ENCODE data around the gene PRPF18.

Gene PRPF18

GRCh38 chr10:13659887-13660550, 73.3 kb downstream of the PRPF18 start:
- DNase-seq (ENCODE audit: extremely low spot score), result peak; percentile 71
- POLR2A ChIA-PET, result no interaction called here

GRCh38 chr10:13660551-13660920, 73.8 kb downstream of the PRPF18 start:
- no peak for DNase-seq (ENCODE audit: extremely low spot score)
- TF ChIP-seq HDGF (IDR thresholded peaks at IDR 0.05; ENCODE audit: borderline replicate concordance), result no peak
- TF ChIP-seq LEF1 (IDR thresholded peaks at IDR 0.05; ENCODE audit: borderline replicate concordance), result no peak
- no peak for TF ChIP-seq FOXA1 (IDR thresholded peaks at IDR 0.05)
- no peak for TF ChIP-seq BHLHE40 (IDR thresholded peaks at IDR 0.05; ENCODE audit: borderline replicate concordance)
- no peak for TF ChIP-seq SUZ12 (IDR thresholded peaks at IDR 0.05)
- no peak for TF ChIP-seq TARDBP (IDR thresholded peaks at IDR 0.05)
- no peak for TF ChIP-seq FOXM1 (IDR thresholded peaks at IDR 0.05; ENCODE audit: borderline replicate concordance)
- TF ChIP-seq NFRKB (IDR thresholded peaks at IDR 0.05), result no peak
- no peak for TF ChIP-seq SP1 (IDR thresholded peaks at IDR 0.05)
- no peak for TF ChIP-seq L3MBTL2 (conservative IDR thresholded peaks at IDR 0.05)
- TF ChIP-seq ARNT (IDR thresholded peaks at IDR 0.05), result no peak
- no peak for TF ChIP-seq ZNF384 (IDR thresholded peaks at IDR 0.05)
- no peak for TF ChIP-seq ELF4 (IDR thresholded peaks at IDR 0.05)
- TF ChIP-seq FOXK2 (IDR thresholded peaks at IDR 0.05), result no peak
- TF ChIP-seq CTBP1 (IDR thresholded peaks at IDR 0.05; ENCODE audit: borderline replicate concordance), result no peak
- TF ChIP-seq PKNOX1 (IDR thresholded peaks at IDR 0.05), result no peak
- ChIA-PET POLR2A (no interaction called here), CTCF (interaction anchor here (1.4 kb wide), 1 partner anchor 109 kb away, joined by 4 read pairs; no protein-coding TSS in a partner anchor)

More at GRCh38 chr10:13659887-13660550, 73.3 kb downstream of the PRPF18 start:
- CTCF ChIA-PET, result interaction anchor here (0.6 to 1.4 kb wide), 7 partner anchors 12 to 279 kb away, joined by 3 to 7 read pairs (median 3); no protein-coding TSS in a partner anchor
- TF ChIP-seq FOXA1 (IDR thresholded peaks at IDR 0.05) (no peak), PKNOX1 (IDR thresholded peaks at IDR 0.05) (no peak), NFRKB (IDR thresholded peaks at IDR 0.05) (no peak), FOXK2 (IDR thresholded peaks at IDR 0.05) (no peak), ELF4 (IDR thresholded peaks at IDR 0.05) (no peak), CTBP1 (IDR thresholded peaks at IDR 0.05; ENCODE audit: borderline replicate concordance) (no peak), LEF1 (IDR thresholded peaks at IDR 0.05; ENCODE audit: borderline replicate concordance) (no peak), FOXM1 (IDR thresholded peaks at IDR 0.05; ENCODE audit: borderline replicate concordance) (no peak), ARNT (IDR thresholded peaks at IDR 0.05) (no peak), TARDBP (IDR thresholded peaks at IDR 0.05) (no peak), BHLHE40 (IDR thresholded peaks at IDR 0.05; ENCODE audit: borderline replicate concordance) (no peak), L3MBTL2 (conservative IDR thresholded peaks at IDR 0.05) (no peak), HDGF (IDR thresholded peaks at IDR 0.05; ENCODE audit: borderline replicate concordance) (no peak), ZNF384 (IDR thresholded peaks at IDR 0.05) (no peak), SUZ12 (IDR thresholded peaks at IDR 0.05) (no peak), SP1 (IDR thresholded peaks at IDR 0.05) (no peak)

DNA sequence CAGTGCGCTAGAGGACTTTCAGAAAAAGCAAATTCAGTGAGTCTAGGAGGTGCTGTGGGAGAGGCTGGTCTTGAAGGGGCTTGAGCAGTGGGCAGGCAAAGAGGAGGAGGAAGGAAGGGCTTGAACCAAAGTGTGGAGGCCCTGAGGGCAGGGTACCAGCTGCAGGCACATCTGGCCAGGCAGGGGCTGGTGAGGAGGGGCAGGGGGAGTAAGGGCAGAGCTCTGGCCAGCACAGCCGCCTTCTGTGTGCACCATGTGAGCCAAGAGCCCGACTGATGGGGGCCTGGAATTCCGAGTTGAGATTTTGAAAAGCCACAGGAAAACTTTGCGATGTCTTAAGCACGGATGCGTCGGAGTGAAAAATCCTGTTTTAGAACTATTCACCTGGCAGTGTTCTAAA, 74.5 kb downstream of the PRPF18 start:
- POLR2A ChIA-PET, result no interaction called here
- CTCF ChIA-PET, result no interaction called here
- no peak for DNase-seq (ENCODE audit: extremely low spot score)
- no peak for TF ChIP-seq CTBP1 (IDR thresholded peaks at IDR 0.05; ENCODE audit: borderline replicate concordance)
- no peak for TF ChIP-seq NFRKB (IDR thresholded peaks at IDR 0.05)
- TF ChIP-seq SP1 (IDR thresholded peaks at IDR 0.05), result no peak
- no peak for TF ChIP-seq ELF4 (IDR thresholded peaks at IDR 0.05)
- no peak for TF ChIP-seq FOXA1 (IDR thresholded peaks at IDR 0.05)
- TF ChIP-seq BHLHE40 (IDR thresholded peaks at IDR 0.05; ENCODE audit: borderline replicate concordance), result no peak
- TF ChIP-seq TARDBP (IDR thresholded peaks at IDR 0.05), result no peak

GRCh38 chr10:13665516-13666262, 78.9 kb downstream of the PRPF18 start:
- ChIA-PET CTCF (no interaction called here), POLR2A (no interaction called here)
- TF ChIP-seq SP1 (IDR thresholded peaks at IDR 0.05), result no peak
- no peak for TF ChIP-seq NFRKB (IDR thresholded peaks at IDR 0.05)
- no peak for TF ChIP-seq CTBP1 (IDR thresholded peaks at IDR 0.05; ENCODE audit: borderline replicate concordance)
- no peak for TF ChIP-seq FOXK2 (IDR thresholded peaks at IDR 0.05)
- TF ChIP-seq TARDBP (IDR thresholded peaks at IDR 0.05), result no peak
- no peak for TF ChIP-seq ZNF384 (IDR thresholded peaks at IDR 0.05)
- no peak for TF ChIP-seq BHLHE40 (IDR thresholded peaks at IDR 0.05; ENCODE audit: borderline replicate concordance)
- no peak for TF ChIP-seq SUZ12 (IDR thresholded peaks at IDR 0.05)
- no peak for TF ChIP-seq FOXM1 (IDR thresholded peaks at IDR 0.05; ENCODE audit: borderline replicate concordance)
- DNase-seq (ENCODE audit: extremely low spot score), result no peak

DNA sequence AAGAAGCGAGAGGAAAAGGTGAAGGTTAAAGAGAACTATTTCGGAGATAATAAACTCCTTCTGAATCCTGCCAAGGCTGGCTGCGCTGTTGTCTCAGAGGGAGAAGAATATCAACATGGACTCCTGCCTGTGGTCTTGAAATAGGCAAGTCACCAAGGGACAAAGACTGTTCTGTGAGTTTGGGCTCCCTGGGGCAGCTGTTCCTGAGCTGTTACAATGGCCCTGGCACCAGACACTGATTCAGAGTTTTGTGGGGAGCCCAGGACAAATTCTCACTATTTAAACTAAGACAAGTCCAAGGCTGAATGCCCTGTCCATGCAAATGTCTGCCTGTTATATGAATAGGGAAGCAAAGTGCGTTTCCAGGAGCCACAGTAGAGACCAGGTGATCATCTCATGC, 81.4 kb downstream of the PRPF18 start:
- TF ChIP-seq HDGF (IDR thresholded peaks at IDR 0.05; ENCODE audit: borderline replicate concordance) (no peak), LEF1 (IDR thresholded peaks at IDR 0.05; ENCODE audit: borderline replicate concordance) (no peak)
- ChIA-PET POLR2A (no interaction called here), CTCF (no interaction called here)
- no peak for DNase-seq (ENCODE audit: extremely low spot score)

DNA sequence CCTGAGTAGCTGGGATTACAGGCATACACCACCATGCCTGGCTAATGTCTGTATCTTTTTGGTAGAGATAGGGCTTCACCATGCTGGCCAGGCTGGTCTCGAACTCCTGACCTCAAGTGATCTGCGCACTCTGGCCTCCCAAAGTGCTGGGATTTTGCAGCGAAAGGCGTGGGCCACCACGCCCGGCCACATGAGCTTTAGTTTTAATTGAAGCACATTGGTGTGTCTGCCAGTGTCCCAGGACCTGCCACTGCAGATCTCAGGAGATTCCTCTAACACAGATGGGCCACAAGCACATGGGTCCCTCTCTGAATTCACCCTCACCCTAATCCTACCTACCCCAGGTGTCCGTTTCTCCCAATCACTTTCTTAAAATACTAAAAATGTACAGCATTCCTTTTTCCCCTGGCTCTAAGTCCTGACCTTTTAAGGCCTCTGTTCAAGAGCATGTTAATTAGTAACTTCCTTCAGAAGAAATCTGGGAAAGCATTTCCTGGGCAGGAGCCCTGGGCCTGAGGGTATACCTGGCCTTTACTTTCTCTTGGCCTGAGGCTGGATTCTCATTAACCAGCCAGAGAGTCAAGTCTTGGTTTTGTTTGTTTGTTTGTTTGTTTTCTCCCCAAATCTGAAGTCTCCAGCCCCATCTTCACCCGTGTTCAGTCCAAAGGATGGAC, 82.6 kb downstream of the PRPF18 start:
- CTCF ChIA-PET, result interaction anchor here (0.7 kb wide), 1 partner anchor 12 kb away, joined by 4 read pairs; no protein-coding TSS in a partner anchor
- no peak for TF ChIP-seq ZNF384 (IDR thresholded peaks at IDR 0.05)
- no peak for TF ChIP-seq HDGF (IDR thresholded peaks at IDR 0.05; ENCODE audit: borderline replicate concordance)
- no peak for TF ChIP-seq FOXA1 (IDR thresholded peaks at IDR 0.05)
- TF ChIP-seq CTBP1 (IDR thresholded peaks at IDR 0.05; ENCODE audit: borderline replicate concordance), result no peak
- no peak for TF ChIP-seq TARDBP (IDR thresholded peaks at IDR 0.05)
- no peak for TF ChIP-seq ELF4 (IDR thresholded peaks at IDR 0.05)
- TF ChIP-seq ARNT (IDR thresholded peaks at IDR 0.05), result no peak
- TF ChIP-seq BHLHE40 (IDR thresholded peaks at IDR 0.05; ENCODE audit: borderline replicate concordance), result no peak
- no peak for TF ChIP-seq SUZ12 (IDR thresholded peaks at IDR 0.05)
- TF ChIP-seq NFRKB (IDR thresholded peaks at IDR 0.05), result no peak
- TF ChIP-seq L3MBTL2 (conservative IDR thresholded peaks at IDR 0.05), result no peak
- TF ChIP-seq FOXM1 (IDR thresholded peaks at IDR 0.05; ENCODE audit: borderline replicate concordance), result no peak
- no peak for TF ChIP-seq PKNOX1 (IDR thresholded peaks at IDR 0.05)
- no peak for TF ChIP-seq LEF1 (IDR thresholded peaks at IDR 0.05; ENCODE audit: borderline replicate concordance)
- no peak for TF ChIP-seq SP1 (IDR thresholded peaks at IDR 0.05)
- no peak for TF ChIP-seq FOXK2 (IDR thresholded peaks at IDR 0.05)
- POLR2A ChIA-PET, result no interaction called here
- no peak for DNase-seq (ENCODE audit: extremely low spot score)
